Measurements from ENCODE around the gene C6orf136.

Gene C6orf136

DNA sequence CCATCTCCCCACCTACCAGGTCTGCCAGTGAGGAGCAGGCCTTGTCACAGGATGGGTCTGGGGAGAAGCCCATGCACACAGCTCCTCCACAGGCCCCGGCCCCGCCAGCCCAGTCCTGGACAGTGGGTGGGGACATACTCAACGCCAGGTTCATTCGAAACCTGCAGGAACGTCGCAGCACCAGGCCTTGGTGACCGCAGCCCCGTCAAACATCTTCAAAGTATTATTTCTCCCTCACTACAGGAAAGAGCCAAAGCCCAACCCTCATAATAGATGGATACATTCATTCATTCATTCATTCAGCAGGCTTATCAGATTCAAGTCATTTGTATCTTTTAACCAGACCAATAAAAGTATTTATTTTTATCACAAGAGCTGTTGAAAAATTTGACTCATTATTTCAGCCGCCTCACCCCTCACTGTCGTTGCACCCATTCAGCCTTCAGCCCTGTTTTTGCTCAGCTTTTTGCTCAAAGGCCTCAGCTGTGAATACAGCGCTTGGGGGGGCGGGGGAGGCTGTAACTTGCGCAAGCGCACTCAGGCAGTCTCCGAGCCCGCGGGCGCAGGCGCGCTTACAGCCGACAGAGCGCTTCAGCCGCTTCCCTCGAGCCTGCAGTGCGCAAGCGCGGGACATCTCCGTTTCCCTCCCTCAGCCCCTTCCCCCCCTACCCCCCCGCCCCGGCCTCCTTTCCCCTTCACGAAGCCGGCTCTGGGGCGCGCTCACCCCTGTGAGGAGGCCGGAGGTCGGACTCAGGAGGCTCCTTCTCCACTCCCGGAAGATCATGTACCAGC, at the start of gene C6orf136:
Gene C6orf136 (plus strand): TSS at position 684 of the 792 bp plus-strand sequence. CDS start 99 bp downstream, at position 783.
- peak; percentile 95 for DNase-seq (ENCODE audit: low read depth)

- DNase-seq (ENCODE audit: low read depth): peak; percentile 88
Measured at GRCh38 chr6:30597315-30598144, 49.4 kb upstream of the C6orf136 start.

- DNase-seq (ENCODE audit: low read depth): no peak
Measured at GRCh38 chr6:30598912-30599624, 47.9 kb upstream of the C6orf136 start.

DNA sequence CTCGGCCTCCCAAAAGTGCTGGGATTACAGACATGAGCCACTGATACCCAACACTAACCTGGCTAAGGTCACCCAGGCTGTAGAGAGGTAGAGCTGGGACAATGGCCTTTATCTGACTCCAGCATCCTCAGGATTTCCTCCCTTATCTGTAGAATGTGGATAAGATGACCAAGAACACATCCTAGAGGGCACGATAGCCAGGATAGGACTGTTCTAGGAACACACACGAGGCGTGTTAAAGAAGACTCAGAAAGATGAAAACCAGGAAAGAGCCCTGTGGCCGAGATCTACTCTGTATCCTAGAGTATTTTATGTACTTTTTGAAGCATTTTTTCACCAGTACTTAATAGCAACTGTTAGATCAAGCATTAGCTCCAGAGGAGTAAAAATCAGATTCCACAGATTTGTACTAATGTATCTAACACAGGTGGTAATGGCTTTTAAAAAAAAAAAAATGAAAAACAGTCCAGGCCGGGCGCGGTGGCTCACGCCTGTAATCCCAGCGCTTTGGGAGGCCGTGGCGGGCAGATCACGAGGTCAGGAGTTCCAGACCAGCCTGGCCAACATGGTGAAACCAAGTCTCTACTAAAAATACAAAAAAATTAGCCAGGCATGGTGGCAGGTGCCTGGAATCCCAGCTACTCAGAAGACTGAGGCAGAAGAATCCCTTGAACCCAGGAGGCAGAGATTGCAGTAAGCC, 47.2 kb upstream of the C6orf136 start:
- DNase-seq (ENCODE audit: low read depth): no peak

DNA sequence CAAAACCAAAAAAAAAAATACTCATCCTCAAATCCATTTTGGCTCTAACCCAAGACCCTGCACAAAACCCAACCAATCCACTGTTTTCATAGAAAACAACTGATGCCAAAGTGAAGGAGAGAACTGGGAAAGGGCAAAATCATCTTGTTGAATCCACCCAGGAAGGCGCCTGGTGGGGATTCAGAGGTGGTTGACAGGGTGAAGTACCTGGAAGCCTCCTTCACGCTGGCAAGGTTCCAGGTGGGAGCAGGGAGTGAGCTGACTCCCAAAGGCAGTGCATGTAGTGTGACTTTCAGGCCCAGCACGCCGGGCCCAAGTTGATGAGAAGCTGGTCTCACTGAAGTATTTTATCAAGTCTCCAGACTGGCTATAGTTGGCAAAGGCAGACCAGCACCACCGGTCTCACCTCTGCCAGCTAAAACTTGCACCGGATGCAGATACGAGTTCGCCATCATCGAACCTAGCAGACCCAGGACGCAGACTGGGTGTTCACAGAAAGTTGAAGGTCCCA, 46.4 kb upstream of the C6orf136 start:
- no peak for DNase-seq (ENCODE audit: low read depth)

DNA sequence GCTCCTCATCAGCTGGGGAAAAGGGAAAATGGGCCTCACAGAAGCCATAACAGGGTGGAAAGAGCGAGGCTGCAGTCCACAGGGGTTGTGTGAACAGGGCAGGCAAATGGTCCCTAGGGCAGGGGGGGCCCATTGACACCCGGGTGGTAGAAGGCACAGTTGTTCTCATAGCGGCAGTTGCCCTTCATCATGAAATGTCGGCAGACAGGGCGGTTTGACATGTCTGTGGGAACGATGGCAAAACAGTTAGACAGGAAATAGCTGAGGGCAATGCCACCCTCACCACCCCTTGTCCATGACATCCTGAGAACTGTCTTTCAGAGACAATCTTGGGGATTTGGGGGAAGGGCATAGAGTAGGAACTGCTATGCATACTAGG, 45.5 kb upstream of the C6orf136 start:
- no peak for DNase-seq (ENCODE audit: low read depth)

DNA sequence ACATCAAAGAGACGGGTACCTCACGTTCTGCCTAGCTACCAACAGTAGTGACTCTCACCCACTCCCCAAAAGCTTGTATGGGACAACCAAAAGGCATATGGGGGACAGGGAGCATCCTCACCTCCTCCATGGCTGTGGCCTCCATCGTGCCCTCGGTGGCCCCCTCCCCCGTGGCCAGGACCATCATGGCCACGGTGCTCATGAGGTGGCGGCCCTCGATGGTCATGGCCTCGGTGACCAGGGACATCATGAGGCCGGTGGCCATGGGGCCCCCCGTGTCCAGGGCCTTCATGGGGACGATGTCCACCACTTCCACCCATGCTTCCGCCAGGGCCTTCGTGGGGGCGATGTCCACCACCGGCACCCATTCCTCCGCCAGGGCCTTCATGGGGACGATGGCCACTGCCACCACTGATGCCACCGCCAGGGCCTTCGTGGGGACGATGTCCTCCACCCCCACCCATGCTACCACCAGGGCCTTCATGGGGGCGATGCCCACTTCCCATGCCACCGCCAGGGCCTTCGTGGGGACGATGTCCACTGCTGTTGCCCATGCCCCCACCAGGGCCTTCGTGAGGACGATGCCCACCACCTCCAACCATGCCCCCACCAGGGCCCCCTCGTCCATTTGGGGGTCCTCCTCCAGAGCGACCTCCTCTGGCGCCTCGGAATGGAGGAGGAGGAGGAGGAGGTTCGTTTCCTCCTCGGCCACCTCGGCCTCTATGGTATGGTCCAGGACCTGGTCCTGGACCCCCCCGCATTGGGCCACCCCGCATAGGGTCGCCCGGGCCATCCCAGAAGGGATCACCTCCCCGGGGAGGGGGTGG, 44.9 kb upstream of the C6orf136 start:
- DNase-seq (ENCODE audit: low read depth): no peak

DNA sequence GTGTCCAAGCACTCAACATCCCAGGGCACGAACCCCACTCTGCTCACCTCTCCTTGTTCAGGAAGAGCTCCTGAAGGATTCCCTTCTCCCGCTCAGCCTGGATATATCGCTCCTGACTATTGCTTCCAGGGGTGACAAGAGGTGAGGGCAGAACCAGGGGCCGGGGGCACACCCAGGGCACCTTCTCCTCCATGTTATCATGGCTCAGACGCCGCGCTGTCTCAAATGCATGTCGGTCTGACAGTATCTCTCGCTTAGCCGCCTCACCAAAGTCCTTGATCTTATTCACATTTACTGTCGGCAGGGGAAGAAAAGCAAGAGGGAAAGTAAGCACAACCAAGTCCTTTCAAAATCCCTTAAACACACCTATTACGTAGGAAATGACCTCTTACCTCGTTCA, 43.0 kb upstream of the C6orf136 start:
- DNase-seq (ENCODE audit: low read depth): no peak

- no peak for DNase-seq (ENCODE audit: low read depth)
Measured at GRCh38 chr6:30610065-30610464, 36.9 kb upstream of the C6orf136 start.

- no peak for DNase-seq (ENCODE audit: low read depth)
Measured at GRCh38 chr6:30611150-30611855, 35.6 kb upstream of the C6orf136 start.

DNA sequence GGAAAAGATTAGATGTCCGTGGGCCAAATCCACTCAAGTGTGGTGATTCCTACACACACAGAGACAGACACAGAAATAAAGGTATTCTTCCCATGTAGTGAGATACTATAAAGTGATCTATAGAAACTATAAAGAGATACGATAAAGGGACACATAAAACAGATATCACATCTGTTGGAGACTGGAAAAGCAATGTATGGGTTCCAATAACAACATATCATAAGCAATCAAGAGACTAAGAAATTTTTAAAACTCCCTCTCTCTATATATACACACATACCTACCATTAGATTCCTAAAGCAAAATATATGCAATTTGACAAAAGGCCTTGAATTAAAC, 35.1 kb upstream of the C6orf136 start:
- no peak for DNase-seq (ENCODE audit: low read depth)

DNA sequence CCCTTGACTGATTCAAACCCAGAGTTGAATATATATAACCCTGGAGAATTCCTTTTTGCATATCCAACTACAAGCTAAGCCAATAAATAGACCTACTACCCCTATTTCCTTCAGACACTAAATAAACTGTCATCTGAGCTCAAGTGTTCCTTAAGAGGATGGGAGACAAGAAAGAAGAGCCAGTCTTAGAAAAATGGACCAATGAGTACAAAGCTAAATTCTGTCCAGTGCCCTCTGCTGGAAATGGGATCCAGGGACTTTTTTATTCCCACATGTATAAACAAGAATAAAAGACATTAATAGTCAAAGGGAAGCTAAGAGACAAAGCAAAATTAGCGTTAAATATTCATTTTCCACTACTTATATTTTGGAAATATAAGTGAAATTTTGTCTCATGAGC, 34.7 kb upstream of the C6orf136 start:
- DNase-seq (ENCODE audit: low read depth): peak; percentile 61

DNA sequence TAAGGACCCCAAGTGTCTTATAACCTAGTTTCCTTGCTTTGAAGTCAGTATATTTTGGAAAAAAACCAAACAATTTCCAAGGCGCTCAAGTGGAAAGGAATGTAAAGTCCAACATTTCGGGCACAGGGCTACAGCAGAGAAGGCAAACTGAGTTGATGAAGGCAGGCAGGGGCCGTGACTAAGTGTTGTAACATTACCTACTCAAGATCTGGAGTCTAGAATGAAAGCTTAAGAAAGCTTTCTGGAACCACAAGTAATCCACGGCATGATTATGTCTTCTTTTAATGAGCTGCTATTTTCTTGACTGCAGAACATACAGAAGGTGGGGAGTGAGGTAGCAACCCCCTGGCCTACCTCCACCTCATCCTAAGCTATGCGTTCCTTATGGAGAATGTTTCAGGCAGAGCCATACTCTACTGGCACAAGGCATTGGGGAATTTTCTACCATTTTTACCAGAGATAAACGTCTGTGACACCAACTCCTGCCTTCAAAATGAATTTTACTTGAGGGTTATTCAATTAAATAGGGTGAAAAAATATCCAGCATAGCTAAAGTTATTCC, 34.2 kb upstream of the C6orf136 start:
- DNase-seq (ENCODE audit: low read depth): peak; percentile 50

- DNase-seq (ENCODE audit: low read depth): peak; percentile 73
Measured at GRCh38 chr6:30613251-30614043, 33.5 kb upstream of the C6orf136 start.

DNA sequence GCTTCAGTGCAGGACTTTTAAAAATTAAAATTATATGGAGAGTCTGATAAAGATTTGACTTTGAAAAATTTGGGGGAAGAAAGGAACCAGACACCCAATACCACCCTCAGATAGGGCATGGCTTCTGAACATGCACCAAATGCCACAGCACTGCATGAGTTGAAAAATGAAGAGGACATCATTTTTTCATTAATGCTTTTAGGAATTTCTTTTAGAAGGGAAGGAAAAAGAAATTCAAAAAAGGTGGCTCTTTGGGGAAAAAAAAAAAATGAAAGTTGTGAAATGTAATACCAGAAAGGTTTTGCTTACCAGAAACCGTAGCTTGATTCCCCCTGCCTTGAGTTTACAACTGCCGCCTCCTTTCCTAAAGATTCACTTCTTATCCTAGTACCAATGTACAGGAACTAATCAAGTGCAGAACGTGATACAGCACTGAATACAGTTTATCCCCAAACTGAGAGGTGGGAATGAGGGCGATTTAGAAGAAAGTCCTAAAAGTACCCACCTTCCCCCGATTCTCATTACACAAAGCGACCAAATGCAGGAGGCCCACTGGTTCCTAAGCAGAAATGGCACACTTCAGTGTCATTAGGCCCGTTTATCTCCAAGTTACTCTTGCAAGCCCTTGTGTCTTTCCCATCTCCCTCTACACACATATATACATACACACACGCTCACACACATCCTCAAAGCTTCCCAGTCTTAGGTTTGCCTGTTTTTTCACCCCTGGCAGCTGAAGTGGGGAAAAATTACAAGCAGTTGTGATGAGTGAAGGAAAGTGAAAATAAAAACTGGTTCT, 32.7 kb upstream of the C6orf136 start:
- DNase-seq (ENCODE audit: low read depth): no peak

DNA sequence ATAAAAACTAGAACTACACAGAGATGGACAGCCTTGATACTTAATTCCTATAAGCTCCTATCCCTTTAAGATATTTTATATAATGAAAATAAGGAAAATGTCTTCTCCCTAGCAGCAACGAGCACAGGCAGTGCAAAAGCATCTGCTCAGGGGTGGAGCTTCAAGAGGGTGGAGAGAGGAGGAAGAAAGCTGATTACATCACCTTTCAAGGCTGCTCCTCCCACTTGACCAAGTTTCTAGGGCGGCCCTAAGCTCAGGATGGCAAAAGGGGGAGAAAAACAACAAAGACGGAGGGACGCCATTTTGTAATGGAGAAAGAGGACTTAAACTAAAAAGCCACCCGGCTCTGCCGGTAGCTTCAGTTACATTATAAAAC, 32.1 kb upstream of the C6orf136 start:
- DNase-seq (ENCODE audit: low read depth): peak; percentile 98

- DNase-seq (ENCODE audit: low read depth): peak; percentile 91
Measured at GRCh38 chr6:30615219-30615957, 31.5 kb upstream of the C6orf136 start.

Measured in ELR (cell line).